K562 (cell line): ENCODE results near the gene WWTR1. TPM values are rescaled to one million over a fixed set of nuclear protein-coding genes. Genes with fewer than 3 reads are reported as not detected.

Experiments used
- BHLHE40 ChIP-seq: IDR thresholded peaks from 2 replicates; pipeline ENCODE4 v1.6.1; 2011; ENCODE audit warnings: low read length, improper control_type of control experiment
- EGR1 ChIP-seq: fragments of 450-650 bp; conservative IDR thresholded peaks from 2 replicates; pipeline ENCODE4 v1.6.1; 2017; ENCODE audit warnings: mild to moderate bottlenecking
- FOXP4 ChIP-seq: sonication (generic); formaldehyde crosslinking; IDR thresholded peaks from 2 replicates; pipeline ENCODE4 v1.8.0; 2022; ENCODE audit warnings: mild to moderate bottlenecking, missing genetic modification reagents, borderline replicate concordance
- MAFK ChIP-seq: IDR thresholded peaks from 2 replicates; pipeline ENCODE4 v1.6.1; 2011; ENCODE audit warnings: low read length, improper control_type of control experiment
- NCOA4 ChIP-seq: fragments of 450-650 bp; IDR thresholded peaks from 2 replicates; pipeline ENCODE4 v1.6.1; 2018; ENCODE audit warnings: mild to moderate bottlenecking; ENCODE audit not compliant: partially characterized antibody
- RAD21 ChIP-seq, 2 experiments: fragments of 250-450 bp in 1 of 2; fragments of 450-650 bp in 1 of 2; sonication (Bioruptor Pico) in 1 of 2; formaldehyde crosslinking in 1 of 2; IDR thresholded peaks in 1 of 2; conservative IDR thresholded peaks in 1 of 2; 2 replicates each; pipeline versions ENCODE4 v1.4.0 to v1.8.0; 2020 to 2022; ENCODE audit warnings: mild to moderate bottlenecking in 2 of 2, moderate library complexity in 1 of 2
- ZNF445 ChIP-seq: fragments of 250-450 bp; sonication (Bioruptor Pico); IDR thresholded peaks from 2 replicates; pipeline ENCODE4 v1.4.0; 2020; ENCODE audit warnings: low read depth, mild to moderate bottlenecking, moderate library complexity
- polyA plus RNA-seq, 8 experiments: library from polyadenylated mRNA; depleted of rRNA in 4 of 8; stranded (reverse) in 5 of 8; unstranded in 3 of 8; fragments of >200 nt; fragmentation: Nextera tagmentation in 2 of 8; fragmentation: Illumina TruSeq in 1 of 8; extraction: Ambion mirVana in 2 of 8; extraction: Trizol in 1 of 8; gene quantifications; 2 replicates each; pipeline versions ENCODE4 v1.2.1 to v1.2.3, GENCODE V29; 2011 to 2014; ENCODE audit warnings: inconsistent platforms in 1 of 8, missing spikeins in 1 of 8
- total RNA-seq, 7 experiments: library from RNA; depleted of rRNA in 6 of 7; stranded (reverse); fragments of >200 nt in 6 of 7; fragmentation: Illumina TruSeq in 2 of 7; extraction: Trizol in 2 of 7; gene quantifications; 2 replicates each; pipeline versions ENCODE4 v1.2.1 to v1.2.3, GENCODE V29; 2011 to 2021; ENCODE audit warnings: low replicate concordance in 1 of 7
- TF ChIP-seq, protein P1 (sequence below), 2 experiments: fragments of 450-650 bp; formaldehyde crosslinking in 1 of 2; IDR thresholded peaks; 2 replicates each; pipeline versions ENCODE4 v1.4.0 to v1.6.1; 2014 to 2020; ENCODE audit warnings: mild to moderate bottlenecking in 2 of 2, borderline replicate concordance in 1 of 2, low read depth in 1 of 2
- TF ChIP-seq, protein P2 (sequence below), 2 experiments: fragments of 450-650 bp; IDR thresholded peaks; 2 replicates each; pipeline ENCODE4 v1.6.1; 2016
- TF ChIP-seq, protein P3 (sequence below): fragments of 450-650 bp; formaldehyde crosslinking; IDR thresholded peaks from 2 replicates; pipeline ENCODE4 v1.4.0; 2020; ENCODE audit warnings: mild to moderate bottlenecking, moderate library complexity

The WWTR1 gene
- total and polyA plus RNA-seq, 9 of the 15 experiments (the other 6 are each of a cell fraction or from before 2014, with no cell fraction given), result 0.04 to 1.5 (median 0.60) TPM

- TF ChIP-seq, protein P1, sequence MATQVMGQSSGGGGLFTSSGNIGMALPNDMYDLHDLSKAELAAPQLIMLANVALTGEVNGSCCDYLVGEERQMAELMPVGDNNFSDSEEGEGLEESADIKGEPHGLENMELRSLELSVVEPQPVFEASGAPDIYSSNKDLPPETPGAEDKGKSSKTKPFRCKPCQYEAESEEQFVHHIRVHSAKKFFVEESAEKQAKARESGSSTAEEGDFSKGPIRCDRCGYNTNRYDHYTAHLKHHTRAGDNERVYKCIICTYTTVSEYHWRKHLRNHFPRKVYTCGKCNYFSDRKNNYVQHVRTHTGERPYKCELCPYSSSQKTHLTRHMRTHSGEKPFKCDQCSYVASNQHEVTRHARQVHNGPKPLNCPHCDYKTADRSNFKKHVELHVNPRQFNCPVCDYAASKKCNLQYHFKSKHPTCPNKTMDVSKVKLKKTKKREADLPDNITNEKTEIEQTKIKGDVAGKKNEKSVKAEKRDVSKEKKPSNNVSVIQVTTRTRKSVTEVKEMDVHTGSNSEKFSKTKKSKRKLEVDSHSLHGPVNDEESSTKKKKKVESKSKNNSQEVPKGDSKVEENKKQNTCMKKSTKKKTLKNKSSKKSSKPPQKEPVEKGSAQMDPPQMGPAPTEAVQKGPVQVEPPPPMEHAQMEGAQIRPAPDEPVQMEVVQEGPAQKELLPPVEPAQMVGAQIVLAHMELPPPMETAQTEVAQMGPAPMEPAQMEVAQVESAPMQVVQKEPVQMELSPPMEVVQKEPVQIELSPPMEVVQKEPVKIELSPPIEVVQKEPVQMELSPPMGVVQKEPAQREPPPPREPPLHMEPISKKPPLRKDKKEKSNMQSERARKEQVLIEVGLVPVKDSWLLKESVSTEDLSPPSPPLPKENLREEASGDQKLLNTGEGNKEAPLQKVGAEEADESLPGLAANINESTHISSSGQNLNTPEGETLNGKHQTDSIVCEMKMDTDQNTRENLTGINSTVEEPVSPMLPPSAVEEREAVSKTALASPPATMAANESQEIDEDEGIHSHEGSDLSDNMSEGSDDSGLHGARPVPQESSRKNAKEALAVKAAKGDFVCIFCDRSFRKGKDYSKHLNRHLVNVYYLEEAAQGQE (IDR thresholded peaks at IDR 0.05; ENCODE audit: borderline replicate concordance), result peak; percentile 43; the same call in 1 of the 2 replicates
- TF ChIP-seq, protein P1 (CRISPR knock-in tag; IDR thresholded peaks at IDR 0.05; ENCODE audit: low read depth), result no peak
- TF ChIP-seq, protein P2, sequence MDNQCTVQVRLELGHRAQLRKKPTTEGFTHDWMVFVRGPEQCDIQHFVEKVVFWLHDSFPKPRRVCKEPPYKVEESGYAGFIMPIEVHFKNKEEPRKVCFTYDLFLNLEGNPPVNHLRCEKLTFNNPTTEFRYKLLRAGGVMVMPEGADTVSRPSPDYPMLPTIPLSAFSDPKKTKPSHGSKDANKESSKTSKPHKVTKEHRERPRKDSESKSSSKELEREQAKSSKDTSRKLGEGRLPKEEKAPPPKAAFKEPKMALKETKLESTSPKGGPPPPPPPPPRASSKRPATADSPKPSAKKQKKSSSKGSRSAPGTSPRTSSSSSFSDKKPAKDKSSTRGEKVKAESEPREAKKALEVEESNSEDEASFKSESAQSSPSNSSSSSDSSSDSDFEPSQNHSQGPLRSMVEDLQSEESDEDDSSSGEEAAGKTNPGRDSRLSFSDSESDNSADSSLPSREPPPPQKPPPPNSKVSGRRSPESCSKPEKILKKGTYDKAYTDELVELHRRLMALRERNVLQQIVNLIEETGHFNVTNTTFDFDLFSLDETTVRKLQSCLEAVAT (IDR thresholded peaks at IDR 0.05), result 0 out of 4 replicates have a peak, but pooled peaks of 1 of the 2 experiments have one; percentile 61
- TF ChIP-seq MAFK (peak; percentile 40; the same call in 1 of the 2 replicates), RAD21 (CRISPR knock-in tag; conservative IDR thresholded peaks at IDR 0.05 in 1 of 2, IDR thresholded peaks at IDR 0.05 in 1 of 2) (peak; percentile 74 to 78), ZNF445 (CRISPR knock-in tag) (no peak), EGR1 (no peak), NCOA4 (no peak), FOXP4 (CRISPR knock-in tag) (no peak), BHLHE40 (peak; percentile 52)
- TF ChIP-seq, protein P3, sequence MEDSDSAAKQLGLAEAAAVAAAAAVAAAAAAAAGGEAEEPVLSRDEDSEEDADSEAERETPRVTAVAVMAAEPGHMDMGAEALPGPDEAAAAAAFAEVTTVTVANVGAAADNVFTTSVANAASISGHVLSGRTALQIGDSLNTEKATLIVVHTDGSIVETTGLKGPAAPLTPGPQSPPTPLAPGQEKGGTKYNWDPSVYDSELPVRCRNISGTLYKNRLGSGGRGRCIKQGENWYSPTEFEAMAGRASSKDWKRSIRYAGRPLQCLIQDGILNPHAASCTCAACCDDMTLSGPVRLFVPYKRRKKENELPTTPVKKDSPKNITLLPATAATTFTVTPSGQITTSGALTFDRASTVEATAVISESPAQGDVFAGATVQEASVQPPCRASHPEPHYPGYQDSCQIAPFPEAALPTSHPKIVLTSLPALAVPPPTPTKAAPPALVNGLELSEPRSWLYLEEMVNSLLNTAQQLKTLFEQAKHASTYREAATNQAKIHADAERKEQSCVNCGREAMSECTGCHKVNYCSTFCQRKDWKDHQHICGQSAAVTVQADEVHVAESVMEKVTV (CRISPR knock-in tag), result peak; percentile 48
Measured at GRCh38 chr3:149480326-149481017, 177.4 kb downstream of the WWTR1 start (continued).
